ENCODE measurements around the gene CCDC198. TPM values are rescaled to one million over a fixed set of nuclear protein-coding genes. Genes with fewer than 3 reads are reported as not detected.

Gene CCDC198, protein sequence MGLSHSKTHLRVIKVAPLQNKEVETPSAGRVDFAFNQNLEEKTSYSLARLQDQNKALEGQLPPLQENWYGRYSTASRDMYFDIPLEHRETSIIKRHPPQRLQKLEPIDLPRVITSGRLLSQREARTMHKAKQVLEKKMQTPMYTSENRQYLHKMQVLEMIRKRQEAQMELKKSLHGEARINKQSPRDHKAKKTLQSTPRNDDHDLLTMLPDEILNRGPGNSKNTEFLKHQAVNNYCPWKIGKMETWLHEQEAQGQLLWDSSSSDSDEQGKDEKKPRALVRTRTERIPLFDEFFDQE
- total RNA-seq, result not detected in 2 replicates

GRCh38 chr14:57493467-57494181 is at the start of gene CCDC198:
TSS of gene CCDC198 (minus strand) at chr14:57493857. CDS start at chr14:57493715, 142 bp downstream.

Other genes starting within 250 kb of the CCDC198 start
- gene EXOC5, start 225.0 kb downstream of the CCDC198 start, total RNA-seq, result 21.4 and 26.6 TPM in 2 replicates
- gene AP5M1, start 224.9 kb downstream of the CCDC198 start, total RNA-seq, result 12.1 and 18.4 TPM in 2 replicates
- 10.6 TPM in 2 replicates for gene NAA30, start 103.3 kb downstream of the CCDC198 start, total RNA-seq

All from bronchial smooth muscle cell (primary cell).